Neural cell (in vitro differentiated cells): Measurements from ENCODE around the gene PLEKHM3.

Source experiments
- EP300 ChIP-seq: fragments of 450-650 bp; conservative IDR thresholded peaks from 2 replicates; pipeline ENCODE4 v1.6.1; 2014; ENCODE audit warnings: antibody characterized with exemption, mild to moderate bottlenecking, moderate library complexity; ENCODE audit not compliant: poor library complexity, severe bottlenecking
- POLR2AphosphoS5 ChIP-seq: IDR thresholded peaks from 2 replicates; pipeline ENCODE4 v1.6.1; 2012
- SMC3 ChIP-seq: fragments of 450-650 bp; conservative IDR thresholded peaks from 2 replicates; pipeline ENCODE4 v1.6.1; 2014; ENCODE audit warnings: antibody characterized with exemption, mild to moderate bottlenecking, moderate library complexity; ENCODE audit not compliant: poor library complexity
- TF ChIP-seq, protein P1 (sequence below): fragments of 450-650 bp; IDR thresholded peaks from 2 replicates; pipeline ENCODE4 v1.5.1; 2014; ENCODE audit warnings: antibody characterized with exemption, mild to moderate bottlenecking, moderate library complexity; ENCODE audit not compliant: poor library complexity, severe bottlenecking
- TF ChIP-seq, protein P2 (sequence below): IDR thresholded peaks from 2 replicates; pipeline ENCODE4 v1.6.1; 2012; ENCODE audit warnings: borderline replicate concordance

DNA sequence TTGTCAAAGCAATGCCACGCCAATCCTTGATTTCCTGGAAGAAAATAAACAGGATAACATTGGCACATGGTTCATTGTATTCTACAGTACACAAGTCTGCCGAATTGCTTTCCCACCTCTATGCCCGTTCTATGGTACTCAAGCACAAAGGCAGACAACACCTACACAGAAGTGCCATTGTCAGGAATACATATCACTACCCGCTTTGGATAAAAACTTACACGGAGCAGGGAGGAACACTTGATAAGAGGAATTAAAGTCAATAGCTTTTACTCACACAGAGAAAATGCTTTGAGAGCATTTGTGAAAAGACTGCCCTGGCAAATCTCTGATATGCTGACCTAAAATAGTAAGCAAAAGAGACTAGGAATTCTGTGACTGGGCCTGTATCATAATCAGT lies 23.4 kb downstream of the PLEKHM3 start:
- TF ChIP-seq, protein P1, sequence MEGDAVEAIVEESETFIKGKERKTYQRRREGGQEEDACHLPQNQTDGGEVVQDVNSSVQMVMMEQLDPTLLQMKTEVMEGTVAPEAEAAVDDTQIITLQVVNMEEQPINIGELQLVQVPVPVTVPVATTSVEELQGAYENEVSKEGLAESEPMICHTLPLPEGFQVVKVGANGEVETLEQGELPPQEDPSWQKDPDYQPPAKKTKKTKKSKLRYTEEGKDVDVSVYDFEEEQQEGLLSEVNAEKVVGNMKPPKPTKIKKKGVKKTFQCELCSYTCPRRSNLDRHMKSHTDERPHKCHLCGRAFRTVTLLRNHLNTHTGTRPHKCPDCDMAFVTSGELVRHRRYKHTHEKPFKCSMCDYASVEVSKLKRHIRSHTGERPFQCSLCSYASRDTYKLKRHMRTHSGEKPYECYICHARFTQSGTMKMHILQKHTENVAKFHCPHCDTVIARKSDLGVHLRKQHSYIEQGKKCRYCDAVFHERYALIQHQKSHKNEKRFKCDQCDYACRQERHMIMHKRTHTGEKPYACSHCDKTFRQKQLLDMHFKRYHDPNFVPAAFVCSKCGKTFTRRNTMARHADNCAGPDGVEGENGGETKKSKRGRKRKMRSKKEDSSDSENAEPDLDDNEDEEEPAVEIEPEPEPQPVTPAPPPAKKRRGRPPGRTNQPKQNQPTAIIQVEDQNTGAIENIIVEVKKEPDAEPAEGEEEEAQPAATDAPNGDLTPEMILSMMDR, result no peak
- TF ChIP-seq EP300, result no peak
- no peak for TF ChIP-seq POLR2AphosphoS5
- no peak for TF ChIP-seq SMC3
- TF ChIP-seq, protein P2, sequence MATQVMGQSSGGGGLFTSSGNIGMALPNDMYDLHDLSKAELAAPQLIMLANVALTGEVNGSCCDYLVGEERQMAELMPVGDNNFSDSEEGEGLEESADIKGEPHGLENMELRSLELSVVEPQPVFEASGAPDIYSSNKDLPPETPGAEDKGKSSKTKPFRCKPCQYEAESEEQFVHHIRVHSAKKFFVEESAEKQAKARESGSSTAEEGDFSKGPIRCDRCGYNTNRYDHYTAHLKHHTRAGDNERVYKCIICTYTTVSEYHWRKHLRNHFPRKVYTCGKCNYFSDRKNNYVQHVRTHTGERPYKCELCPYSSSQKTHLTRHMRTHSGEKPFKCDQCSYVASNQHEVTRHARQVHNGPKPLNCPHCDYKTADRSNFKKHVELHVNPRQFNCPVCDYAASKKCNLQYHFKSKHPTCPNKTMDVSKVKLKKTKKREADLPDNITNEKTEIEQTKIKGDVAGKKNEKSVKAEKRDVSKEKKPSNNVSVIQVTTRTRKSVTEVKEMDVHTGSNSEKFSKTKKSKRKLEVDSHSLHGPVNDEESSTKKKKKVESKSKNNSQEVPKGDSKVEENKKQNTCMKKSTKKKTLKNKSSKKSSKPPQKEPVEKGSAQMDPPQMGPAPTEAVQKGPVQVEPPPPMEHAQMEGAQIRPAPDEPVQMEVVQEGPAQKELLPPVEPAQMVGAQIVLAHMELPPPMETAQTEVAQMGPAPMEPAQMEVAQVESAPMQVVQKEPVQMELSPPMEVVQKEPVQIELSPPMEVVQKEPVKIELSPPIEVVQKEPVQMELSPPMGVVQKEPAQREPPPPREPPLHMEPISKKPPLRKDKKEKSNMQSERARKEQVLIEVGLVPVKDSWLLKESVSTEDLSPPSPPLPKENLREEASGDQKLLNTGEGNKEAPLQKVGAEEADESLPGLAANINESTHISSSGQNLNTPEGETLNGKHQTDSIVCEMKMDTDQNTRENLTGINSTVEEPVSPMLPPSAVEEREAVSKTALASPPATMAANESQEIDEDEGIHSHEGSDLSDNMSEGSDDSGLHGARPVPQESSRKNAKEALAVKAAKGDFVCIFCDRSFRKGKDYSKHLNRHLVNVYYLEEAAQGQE, result no peak
